HG03135 (cell line): ENCODE data around the gene TRIM58.

Experiments used
- ATAC-seq: cut with Tn5 transposase; IDR thresholded peaks from one replicate; pipeline ENCODE4 v1.9.1; 2021; ENCODE audit warnings: mild to moderate bottlenecking, moderate library complexity; ENCODE audit not compliant: unreplicated experiment

The TRIM58 gene

DNA sequence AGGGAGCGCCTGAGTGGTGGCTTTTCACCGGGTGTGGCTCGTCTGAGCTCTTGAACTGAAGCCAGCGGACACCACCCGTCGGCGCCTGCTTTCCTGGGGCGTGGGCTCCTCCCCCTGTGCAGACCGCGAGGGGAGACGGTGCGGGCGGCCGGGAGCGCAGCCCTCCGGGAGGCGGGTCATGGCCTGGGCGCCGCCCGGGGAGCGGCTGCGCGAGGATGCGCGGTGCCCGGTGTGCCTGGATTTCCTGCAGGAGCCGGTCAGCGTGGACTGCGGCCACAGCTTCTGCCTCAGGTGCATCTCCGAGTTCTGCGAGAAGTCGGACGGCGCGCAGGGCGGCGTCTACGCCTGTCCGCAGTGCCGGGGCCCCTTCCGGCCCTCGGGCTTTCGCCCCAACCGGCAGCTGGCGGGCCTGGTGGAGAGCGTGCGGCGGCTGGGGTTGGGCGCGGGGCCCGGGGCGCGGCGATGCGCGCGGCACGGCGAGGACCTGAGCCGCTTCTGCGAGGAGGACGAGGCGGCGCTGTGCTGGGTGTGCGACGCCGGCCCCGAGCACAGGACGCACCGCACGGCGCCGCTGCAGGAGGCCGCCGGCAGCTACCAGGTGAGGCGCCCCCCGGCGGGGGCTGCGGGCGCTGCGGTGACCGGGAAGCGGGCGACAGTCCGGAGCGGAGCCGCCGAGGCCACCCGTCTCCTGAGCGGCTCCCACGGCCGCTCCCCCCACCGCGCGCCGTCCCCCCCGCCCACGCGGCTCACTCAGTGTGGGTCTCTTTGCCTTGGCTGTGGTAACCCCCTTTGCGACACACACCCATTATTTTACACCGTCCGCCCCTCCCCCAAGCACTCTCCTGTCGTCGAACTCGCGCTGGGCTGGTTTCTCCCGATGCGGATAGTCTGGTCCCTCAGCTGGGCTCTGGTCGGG lies at the start of gene TRIM58:
TSS of gene TRIM58 (plus strand) at position 119 of the 916 bp plus-strand sequence. CDS start at position 179, 60 bp downstream.
- peak; percentile 59 for ATAC-seq

- no peak for ATAC-seq
Measured at GRCh38 chr1:247812637-247813036, 44.4 kb upstream of the TRIM58 start.

DNA sequence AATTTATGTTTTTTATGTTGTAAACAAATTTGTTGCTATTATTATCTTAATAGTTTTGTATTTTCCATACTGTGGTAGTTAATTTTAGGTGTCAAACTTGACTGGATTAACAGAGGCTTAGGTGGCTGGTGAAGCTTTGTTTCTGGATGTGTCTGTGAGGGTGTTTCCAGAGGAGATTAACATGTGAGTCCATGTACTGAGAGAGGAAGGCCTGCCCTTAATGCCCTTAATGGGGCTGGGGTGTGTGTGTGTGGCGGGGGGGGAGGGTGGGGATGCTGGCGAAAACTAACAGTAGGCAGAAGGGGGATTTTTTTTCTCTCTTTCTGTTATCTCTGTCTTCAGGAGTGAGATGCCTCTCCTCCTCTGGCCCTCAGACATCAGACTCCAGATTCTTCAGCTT lies 34.9 kb upstream of the TRIM58 start:
- ATAC-seq = no peak

- ATAC-seq = no peak
Measured at GRCh38 chr1:247824023-247824422, 33.0 kb upstream of the TRIM58 start, which contains the start of gene OR14A16. Gene OR14A16 (minus strand): TSS chr1:247824119. CDS start chr1:247815729, 8,390 bp downstream.

- no peak for ATAC-seq
Measured at GRCh38 chr1:247825362-247825761, 31.6 kb upstream of the TRIM58 start.

GRCh38 chr1:247829656-247830055 lies 27.3 kb upstream of the TRIM58 start:
- no peak for ATAC-seq

DNA sequence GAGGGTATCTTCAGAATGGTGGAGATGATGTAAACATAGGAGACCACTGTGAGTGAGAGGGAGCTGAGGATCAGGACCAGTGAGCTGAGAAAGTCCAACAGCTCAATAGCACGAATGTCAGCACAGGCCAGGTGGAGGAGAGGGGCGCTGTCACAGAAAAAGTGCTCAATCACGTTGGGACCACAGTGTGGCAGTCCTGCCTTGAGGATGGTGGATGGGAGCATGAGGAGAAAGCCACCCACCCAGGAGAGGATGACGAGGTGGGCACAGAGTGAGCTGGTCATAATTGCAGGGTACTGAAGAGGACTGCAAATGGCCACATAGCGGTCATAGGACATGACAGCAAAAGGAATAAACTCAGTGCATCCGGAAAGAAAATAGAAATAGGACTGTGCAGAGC lies 23.4 kb upstream of the TRIM58 start:
- no peak for ATAC-seq

- ATAC-seq = no peak
Measured at GRCh38 chr1:247840818-247841217, 16.2 kb upstream of the TRIM58 start.

DNA sequence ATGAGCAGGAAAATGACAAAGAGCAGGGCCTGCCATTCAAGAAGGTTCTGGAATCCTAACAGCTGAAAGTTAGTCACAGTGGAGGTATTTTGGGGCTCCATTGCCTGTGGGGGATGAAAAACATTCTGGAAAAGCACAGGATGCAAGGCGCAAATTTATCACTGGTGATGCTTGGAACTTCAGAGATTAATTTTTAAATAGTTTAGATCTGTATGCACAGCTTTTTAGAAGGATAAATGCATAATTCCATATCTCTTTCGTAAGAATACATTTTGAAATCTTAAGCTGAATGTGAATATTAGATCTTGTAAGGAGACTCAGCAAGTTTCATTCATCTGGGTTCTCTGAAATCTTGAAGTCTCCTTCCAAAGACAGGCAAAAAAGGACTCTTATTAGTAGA lies 15.2 kb upstream of the TRIM58 start, which contains the start of gene OR11L1:
TSS of gene OR11L1 (minus strand) at position 101 of the 400 bp plus-strand sequence. CDS start at position 101, 0 bp downstream.
- no peak for ATAC-seq

DNA sequence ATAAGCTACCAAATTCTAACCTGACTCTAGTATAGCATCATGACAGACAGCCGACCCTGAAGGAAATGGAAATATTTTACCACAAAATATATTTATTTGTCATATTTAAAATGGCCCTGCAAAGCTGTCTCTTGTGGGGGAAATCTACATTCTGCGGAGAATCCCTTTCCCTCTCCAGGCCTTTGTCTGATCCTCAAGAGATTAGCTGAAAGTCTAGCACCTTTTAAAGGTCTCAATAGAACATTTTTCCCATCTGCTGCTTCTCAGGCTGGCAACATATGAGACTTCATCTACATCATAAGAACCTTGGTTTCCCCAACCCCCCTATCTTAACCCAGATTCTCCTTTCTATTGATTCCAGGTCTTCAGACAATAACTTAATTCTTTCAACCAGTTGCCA lies 13.6 kb upstream of the TRIM58 start:
- no peak for ATAC-seq

DNA sequence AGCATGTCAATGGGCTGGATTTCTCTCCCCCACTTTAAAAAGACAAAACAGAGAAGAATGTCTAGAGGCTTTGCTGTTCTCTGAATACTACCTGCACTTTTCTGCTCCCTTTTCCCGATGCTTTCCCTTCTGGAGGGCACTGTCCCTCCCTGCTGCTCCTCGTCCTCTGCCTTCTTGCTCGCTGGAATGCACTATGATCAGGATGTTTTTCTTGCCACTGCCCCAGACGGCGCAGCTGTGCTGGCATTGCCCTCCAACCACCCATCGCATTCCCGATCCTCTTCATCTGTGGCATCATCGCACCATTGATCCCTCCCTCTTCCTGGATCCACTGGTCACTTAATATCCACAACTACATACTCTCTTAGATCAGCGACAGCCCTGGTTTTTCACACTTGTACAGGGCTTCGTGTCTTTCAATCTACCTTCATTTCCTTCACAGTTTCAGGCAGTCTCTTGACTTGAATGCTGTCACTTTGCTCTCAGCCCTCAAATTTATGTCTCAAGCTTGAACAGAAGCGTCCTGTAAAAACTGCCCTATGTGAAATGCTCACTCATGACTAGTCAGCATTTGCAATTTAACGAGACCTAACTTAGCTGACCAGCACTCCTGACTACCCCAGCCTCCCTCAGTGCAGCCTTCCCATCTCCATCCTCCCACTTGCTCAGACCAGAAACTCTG lies 11.8 kb upstream of the TRIM58 start:
- ATAC-seq = no peak

- no peak for ATAC-seq
Measured at GRCh38 chr1:247845693-247846017, 11.3 kb upstream of the TRIM58 start.

DNA sequence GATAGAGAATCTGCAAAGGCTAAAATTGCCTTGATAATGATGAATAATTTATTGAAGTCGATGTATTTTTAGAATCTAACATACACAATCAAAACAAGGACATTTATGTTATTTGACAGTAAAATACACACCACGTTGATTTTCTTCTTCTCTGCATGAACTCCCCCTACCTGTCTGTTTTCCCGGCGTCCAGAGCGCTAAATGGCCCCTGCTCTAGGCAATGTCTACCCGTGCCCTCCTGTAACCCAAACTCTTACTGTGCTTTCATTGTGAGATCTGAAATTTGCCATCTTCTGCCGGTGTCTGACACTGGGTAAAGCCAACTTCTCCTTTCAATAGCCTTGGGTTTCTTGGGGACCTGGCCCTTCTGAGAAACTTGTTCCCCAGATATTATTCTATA lies 8.6 kb upstream of the TRIM58 start:
- no peak for ATAC-seq

DNA sequence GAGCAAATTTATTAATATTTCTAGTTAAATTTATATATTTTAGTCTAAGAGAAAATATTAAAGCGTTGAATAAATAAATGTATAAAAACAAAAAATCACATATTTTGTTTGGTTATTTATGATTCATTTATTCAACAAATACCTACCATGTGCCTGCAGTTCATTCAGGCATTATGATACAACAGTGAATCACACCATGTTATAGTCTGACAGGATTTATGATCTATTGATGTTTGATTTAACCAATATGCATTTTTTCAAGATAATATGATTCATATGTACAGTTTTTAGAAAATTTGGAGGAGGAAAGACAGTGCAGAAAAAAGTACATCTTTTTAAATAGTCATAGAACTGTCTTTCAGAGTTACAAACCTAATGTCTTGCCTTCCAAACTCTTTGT lies 7.4 kb upstream of the TRIM58 start:
- ATAC-seq = no peak

DNA sequence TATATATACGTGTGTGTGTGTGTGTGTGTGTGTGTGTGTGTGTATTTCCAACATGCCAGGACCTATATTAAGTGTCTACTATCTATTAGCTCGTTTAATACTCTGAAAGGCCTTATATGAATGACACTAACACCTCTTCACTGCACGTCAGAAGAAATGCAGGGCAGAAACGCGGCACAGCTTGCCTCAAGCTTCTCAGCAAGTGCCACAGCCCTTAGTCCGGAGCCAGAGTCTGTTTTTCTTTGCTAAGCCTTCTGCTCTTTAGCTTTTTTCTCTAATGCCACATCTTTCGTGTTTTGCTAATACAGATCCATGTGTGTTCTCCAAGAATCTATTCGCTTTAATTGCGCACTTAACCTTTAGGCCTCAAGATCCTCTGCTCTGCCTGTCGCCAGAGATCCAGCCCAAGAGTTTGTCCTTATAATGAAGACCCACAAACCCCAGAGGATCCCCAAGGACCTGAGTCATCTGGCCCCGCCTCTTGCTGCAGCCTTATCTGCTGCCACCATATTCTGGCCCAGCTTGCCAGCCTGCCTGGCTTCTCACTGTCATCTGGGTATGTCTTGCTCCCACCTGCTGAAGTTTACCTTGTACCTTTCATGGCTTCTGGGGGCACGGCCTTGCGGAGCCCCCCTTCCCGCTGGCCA lies 2.0 kb upstream of the TRIM58 start:
- no peak for ATAC-seq

- ATAC-seq = no peak
Measured at GRCh38 chr1:247855911-247856310, 1.1 kb upstream of the TRIM58 start.

DNA sequence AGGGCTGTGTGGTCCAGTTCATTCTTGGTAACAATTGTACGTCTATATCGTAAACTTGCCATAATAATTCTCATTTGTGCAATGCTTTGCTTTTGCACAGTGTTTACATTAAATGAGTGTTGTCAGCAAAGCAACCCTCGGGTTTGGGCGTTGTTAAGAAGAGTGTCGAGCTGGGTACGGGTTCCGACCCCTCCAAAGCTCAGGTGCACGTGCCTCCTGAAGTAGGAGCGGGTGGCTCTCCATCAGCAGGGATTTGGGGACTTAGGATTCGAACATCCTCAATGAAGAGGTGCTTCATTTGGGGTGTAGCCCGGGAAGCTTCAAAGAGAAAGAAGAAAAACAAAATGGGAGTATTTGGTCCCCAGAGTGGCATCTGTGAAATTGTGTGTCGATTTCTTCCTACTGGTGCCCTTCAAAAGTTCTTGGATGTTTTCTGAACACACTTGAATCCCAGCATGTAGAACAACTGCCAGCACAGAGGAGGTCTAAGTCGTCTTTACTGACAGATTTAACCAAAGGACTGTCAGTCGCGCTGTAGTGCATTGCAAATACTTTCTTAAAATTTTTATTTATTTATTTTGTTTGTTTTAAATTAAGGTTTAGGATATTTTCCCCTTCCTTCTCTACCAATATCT lies 1.1 kb downstream of the TRIM58 start:
- ATAC-seq = no peak

DNA sequence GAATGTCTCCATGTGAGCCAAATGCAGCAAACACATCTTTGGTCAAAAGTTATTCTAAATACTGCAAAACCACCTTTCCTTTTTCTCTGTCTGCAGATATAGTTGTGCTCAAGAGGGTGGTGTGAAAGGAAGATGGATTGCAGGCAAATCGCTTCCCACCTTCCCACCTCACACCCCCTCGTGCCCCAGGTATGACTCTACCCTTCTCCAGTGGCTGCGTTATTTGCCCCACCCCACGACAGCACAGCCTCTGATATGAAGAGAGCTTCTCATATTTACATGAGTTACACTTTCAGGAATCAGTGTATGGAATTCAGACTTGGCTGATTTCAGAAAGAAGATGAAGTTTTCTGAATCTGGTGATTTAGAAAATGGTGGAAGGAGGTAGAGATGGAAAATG lies 5.8 kb downstream of the TRIM58 start:
- ATAC-seq = no peak

GRCh38 chr1:247864644-247865043 lies 7.7 kb downstream of the TRIM58 start:
- ATAC-seq = no peak

DNA sequence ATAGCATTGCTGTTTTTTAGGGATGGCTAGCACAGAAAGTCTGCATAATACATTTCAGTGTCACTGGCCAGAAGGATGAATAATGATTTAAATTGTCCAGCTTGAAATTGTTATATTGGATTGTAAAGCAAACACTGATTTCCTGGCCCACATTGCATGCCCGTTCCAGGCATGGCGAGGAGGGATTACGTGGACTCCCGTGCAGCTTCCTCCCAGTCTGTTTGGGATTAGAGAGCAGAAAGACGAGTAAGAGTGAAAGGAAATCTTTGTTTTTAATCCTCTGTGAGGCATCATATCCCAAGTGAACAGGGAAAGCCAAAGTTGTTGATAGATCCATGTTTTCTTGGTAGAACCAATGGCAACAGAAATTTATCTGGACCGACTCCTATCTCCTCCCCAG lies 8.4 kb downstream of the TRIM58 start:
- no peak for ATAC-seq

GRCh38 chr1:247883346-247883745 lies 26.4 kb downstream of the TRIM58 start:
- ATAC-seq = no peak
